GM23248 (cell line): ENCODE data around the gene MTERF4.

Experiments used
- EZH2 ChIP-seq: fragments of 200-600 bp; sonication (generic); IDR thresholded peaks from 2 replicates; pipeline ENCODE4 v1.6.1; 2018; ENCODE audit warnings: antibody characterized with exemption, mild to moderate bottlenecking; ENCODE audit not compliant: insufficient read depth, poor library complexity, severe bottlenecking
- EZH2phosphoT487 ChIP-seq: fragments of 200-600 bp; sonication (generic); IDR thresholded peaks from 2 replicates; pipeline ENCODE4 v1.6.1; 2018; ENCODE audit warnings: antibody characterized with exemption, moderate library complexity, mild to moderate bottlenecking, low read depth; ENCODE audit not compliant: insufficient read depth

DNA sequence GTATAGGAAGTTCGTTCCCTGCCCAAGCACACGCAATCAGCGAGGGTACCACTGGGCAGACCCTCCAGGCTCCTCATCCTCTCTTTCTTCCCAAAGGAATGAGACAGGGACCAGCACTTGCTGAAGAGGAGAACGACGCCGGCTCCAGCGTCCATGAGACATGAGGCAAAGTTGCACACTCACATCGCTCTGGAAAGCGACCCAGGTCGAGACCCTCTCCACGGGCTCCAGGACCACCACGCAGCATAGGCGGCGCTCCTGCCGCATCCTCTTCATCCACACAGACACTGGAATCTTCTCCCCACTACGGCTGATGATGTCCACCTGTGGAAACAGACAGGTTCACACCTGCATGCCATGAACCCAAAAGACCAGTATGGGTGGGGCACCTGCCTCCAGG, 36.4 kb upstream of the MTERF4 start:
- TF ChIP-seq EZH2 (no peak), EZH2phosphoT487 (no peak)
